ACHN (cell line): ENCODE measurements around the gene INSL4.

Source experiments
- DNase-seq: peaks from one replicate; pipeline ENCODE4 v3.0.0-alpha.2; 2015
- in situ Hi-C: cut with HindIII; loops from 2 replicates; pipeline ENCODE4 v1.10.0; 2017; ENCODE audit warnings: low sequenced_read_pairs, low pct_ligation_motif_present, low pct_unique_long_range_greater_than_20kb

Gene INSL4

DNA sequence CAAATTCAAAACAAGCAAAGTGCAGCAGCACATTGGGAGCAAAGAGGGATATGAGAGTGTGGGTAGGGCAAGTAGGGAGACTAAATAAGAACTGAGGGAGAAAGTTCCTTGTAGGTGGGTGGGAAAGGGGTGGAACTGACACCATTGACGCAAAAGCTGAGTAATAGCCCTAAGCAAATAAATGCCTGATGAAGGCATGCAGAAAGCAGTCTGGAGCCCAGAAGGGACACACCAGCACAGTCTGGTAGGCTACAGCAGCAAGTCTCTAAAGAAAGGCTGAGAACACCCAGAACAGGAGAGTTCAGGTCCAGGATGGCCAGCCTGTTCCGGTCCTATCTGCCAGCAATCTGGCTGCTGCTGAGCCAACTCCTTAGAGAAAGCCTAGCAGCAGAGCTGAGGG, at the start of gene INSL4:
Gene INSL4 (plus strand): TSS at position 208 of the 400 bp plus-strand sequence. CDS start 105 bp downstream, at position 313.
- DNase-seq: no peak
- in situ Hi-C loops: no loop called here

DNA sequence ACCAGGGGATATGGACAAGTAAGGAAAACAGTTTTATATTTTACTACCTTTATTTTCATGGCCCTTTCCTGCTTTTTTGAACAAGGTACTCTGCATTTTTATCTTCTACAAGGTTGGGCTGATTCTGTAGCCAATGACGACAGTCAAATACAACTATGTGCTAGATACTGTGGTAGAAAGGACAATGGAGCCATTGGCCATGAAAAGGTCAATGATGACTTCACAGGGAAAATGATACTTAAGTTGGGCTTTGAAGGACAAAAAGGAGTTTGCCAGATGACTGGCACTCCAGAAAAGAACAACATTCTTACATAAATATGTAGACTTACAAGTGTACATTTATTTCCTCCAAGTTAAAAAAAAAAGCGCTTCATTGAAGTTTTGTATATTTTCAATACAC, 46.4 kb upstream of the INSL4 start:
- no peak for DNase-seq
- in situ Hi-C loops: no loop called here

DNA sequence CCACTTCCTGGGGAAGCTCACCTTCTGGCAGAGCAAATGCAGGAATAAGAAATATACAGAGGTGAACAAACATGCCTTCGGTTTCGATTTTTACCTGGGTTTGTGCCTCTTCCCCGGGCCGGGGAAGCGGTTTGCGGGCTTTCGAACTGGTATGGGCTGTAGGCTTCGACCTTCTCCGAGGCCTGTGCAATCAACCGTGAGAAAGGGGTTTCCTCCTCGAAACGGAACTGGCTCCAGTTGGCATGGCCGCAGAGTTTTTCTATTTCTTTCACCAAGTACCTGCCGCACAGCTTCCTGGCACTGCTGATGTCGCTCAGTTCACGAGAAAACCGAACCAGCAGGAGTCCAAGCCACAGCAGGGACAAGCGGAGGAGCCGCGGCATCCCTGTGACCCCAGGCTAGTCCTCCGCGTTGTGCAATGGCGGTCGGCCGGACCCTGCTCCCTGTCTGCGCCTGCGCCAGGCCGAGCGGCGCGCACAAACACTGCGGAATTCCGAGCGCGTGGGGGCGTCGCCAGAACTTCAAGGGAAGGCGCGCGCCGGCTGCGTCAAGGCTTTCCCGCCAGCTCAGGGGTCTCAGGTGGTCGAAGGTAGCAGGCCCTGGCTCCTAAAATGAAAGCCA, 45.9 kb upstream of the INSL4 start, which contains the start of gene INSL6:
Gene INSL6 (minus strand): TSS at position 420 of the 621 bp plus-strand sequence. CDS start 37 bp downstream, at position 383.
- in situ Hi-C loops: no loop called here
- DNase-seq: no peak

DNA sequence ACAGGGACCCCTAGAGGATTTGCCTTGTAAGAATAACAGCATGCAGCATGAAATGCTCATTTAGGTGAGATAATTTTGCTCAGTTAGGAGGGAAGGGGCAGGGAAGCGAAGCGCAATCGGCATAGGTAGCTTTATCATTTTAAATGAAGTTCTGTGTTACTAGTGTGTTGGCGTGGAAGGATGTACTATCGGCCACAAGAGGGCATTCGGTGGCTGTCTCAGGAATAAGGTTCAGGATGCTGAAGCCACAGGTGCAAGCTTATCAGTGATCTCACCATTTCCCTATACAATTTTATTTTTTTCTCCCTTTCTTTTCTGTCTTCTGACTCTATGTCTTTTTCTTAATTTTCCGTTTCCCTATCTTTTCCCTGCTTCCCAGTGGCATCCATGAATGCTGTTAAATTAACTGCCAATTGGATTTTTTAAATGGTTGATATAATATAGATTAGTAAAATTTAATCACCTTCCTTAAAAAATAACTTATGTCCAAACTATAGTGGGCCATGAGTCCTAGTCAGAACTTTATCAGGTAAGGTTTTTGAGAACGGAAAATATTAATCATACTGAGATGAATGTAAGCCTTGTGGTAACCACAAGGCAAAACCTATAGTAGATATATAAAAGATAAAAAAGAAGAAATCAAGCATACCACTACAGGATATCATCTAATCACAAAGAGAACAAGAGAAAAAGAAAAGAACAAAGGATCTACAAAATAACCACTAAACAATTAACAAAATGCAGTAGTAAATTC, 44.6 kb upstream of the INSL4 start:
- in situ Hi-C loops: no loop called here
- DNase-seq: peak; percentile 66

DNA sequence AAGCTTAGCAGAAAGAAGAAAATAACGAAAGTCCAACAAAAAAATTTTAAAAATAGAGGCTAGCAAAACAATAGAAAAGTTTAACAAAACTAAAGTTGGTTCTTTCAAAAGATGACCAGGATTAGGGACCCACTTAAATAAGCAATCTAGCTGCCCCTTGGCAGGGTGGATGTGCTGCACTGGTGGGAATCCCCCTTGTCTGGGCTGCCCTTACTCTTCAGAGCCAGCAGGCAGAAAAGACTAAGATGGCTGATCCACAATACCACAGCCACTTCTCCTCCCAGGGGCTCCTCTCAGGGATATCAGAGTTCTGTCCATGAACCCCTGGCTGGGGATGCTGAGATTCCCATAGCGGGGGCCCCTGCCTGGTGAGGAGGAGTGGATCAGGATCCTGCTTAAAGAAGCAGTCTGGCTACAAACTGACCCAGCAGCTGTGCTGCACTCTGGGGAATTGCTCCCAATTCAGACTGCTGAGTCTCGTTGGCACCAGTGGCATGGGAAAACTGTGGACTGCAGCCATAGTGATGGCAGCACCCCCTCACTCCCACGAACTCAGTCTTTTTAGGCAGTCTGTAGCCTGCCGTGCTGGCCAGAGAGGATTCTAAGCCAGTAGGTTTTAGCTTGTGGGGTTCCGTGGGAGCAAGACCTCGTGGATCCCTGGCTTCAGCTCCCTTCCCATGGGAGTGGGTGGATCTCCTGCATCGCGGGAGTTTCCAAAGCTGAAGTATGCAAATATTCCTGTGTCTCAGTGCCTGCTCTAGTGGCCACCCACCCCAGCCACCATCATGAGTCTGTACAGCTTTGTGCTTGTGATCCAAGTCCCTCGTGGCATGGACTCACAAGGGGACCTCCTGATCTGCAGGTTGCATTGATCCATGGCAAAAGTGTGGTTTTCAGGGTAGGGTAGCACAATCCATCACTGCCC, 42.9 kb upstream of the INSL4 start:
- in situ Hi-C loops: no loop called here
- no peak for DNase-seq

DNA sequence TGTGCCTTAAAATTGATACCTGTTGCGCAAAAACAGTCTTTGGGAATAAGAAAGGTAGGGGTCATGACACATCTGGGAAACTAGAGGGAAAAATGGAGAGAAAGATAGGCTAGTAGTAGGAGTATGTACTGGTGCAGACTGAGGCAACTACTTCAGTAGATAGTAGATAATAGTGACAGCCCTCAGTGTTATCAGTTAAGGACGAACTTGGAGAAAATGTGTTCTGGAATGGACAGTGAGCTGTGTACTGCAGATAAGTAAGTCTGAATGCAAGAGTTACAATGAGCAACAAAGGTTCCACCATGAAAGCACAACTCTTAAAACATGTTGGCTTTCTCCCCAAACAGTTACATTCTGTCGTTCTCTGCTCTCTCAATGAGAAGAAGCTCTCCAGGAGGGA, 39.2 kb upstream of the INSL4 start:
- in situ Hi-C loops: no loop called here
- no peak for DNase-seq

DNA sequence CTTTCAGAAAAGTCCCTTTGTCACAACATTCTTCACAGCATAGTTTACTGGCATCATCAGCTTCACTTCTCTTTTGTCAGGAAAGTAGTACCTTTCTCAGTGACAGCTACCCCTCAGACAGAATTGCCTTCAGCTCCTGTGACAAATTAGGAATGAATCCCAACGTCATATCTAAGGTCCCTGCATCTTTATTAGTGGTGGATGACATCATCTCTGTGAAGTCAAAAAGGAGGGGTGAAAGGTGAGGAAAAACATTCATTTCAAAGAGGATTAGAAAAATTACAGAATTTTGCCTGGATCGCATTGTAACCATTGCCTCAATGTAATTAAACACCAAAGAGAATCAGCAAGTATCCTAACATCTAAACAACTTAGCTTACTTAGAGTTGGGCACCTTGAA, 37.9 kb upstream of the INSL4 start:
- in situ Hi-C loops: no loop called here
- no peak for DNase-seq

DNA sequence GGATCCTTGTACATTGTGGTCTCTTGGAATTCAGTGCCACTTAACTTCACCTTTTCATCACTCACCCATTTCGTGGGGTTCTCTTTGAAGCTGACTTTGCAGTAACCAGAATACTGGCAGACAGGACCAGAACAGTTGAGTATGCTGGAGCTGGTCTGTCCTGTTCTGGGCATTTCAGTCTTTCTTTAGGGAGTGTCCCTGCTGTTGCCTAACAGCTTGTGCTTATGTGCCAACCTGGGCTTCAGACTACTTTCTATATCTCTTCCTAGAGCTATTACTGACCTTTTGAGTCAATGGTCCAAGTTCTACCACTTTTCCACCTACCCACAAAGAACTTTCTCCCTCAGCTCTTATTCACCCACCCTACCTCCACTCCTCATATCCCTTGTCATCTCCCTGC, 35.8 kb upstream of the INSL4 start:
- no peak for DNase-seq
- in situ Hi-C loops: no loop called here

DNA sequence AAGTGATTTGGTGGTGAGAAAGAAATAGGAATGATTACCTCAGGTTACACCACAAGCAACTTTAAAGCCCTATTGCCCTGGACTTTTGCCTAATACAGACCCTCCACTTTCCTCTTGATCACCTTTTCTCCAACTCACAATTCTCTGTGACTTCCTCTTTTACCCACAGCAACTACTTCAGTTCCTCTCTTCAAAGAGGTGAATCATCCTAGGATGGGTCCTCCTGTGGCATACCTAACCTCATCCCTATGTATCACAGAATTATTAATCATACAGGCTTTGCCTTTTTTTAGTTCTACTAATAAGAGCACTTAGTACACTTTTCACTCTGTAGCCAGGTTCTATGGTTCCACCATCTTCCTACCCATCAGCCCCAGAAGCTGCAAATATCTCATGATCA, 26.1 kb upstream of the INSL4 start:
- no peak for DNase-seq
- in situ Hi-C loops: no loop called here

DNA sequence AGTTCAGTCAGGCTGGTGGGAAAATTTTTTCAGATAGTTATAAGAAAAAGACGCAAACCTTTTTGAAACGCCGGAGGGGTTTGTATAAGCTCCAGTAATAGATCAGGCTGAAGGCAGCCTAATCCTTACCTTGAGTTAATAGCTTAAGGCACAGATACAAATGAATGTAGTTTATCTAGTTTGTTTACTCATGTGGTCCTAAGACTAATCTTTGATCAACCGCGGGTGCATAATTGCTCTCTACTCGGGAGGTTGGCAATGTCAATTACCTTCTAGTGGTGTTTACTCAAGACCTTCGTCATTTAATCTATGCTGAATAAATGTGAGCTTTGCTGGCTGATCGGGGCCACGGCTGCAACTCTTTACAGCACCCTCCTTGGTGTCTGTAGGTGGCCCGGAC, 665 bp upstream of the INSL4 start:
- in situ Hi-C loops: no loop called here

DNA sequence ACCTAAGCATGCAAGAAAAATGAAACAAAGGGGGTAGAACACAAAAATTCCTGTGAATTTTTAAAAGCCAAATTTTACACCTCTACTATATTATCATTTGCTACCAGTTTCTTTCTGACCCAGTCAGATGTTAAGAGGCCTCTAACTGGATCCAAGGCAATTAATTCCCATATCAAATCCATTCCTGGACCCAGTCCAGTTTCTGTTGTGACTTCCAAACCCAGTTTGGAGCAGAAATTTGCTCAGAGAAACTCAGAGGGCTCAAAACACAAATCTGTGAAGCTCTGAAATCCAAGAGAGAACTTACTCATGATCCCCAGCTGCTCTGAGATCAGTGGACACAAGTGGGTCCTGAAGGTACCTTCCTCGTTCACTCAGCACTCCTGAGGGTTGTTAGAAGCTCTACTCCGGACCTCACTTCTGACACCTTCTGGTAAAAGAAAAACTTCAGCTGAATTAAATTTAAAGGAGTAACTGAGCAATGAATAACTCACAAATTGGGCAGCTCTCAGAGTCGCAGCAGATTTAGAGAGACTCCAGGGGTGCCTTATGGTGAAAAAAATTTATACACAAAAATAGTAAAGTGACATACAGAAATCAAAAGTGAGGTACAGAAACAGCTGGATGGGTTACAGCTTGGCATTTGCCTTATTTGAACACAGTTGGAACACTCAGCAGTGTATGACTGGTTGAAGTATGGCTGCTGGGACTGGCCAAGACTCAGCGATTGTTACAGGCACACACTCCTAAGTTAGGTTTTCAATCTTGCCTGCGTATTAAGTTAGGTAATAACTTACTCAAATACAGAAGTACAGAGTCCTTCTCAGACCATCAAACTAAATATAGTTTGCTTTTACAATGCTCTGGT, 32.4 kb downstream of the INSL4 start:
- peak; percentile 57 for DNase-seq
- in situ Hi-C loops: no loop called here

More for the DNA sequence above, 665 bp upstream of the INSL4 start:
- DNase-seq: no peak

DNA sequence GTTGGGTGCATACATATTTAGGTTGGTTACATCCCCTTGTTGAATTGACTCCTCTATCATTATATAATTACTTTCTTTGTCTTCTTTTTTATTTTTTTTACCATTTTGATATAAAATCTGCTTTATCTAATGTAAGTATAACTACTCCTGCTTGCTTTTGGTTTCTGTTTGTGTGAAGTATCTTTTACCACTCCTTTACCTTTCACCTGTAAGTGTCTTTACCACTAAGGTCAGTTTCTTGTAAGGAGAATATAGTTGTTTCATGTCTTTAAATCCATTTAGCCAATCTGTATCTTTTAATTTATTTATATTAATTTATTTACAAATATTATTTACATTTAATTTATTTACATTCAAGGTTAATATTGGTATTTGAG, 33.0 kb downstream of the INSL4 start:
- DNase-seq: no peak
- in situ Hi-C loops: no loop called here

DNA sequence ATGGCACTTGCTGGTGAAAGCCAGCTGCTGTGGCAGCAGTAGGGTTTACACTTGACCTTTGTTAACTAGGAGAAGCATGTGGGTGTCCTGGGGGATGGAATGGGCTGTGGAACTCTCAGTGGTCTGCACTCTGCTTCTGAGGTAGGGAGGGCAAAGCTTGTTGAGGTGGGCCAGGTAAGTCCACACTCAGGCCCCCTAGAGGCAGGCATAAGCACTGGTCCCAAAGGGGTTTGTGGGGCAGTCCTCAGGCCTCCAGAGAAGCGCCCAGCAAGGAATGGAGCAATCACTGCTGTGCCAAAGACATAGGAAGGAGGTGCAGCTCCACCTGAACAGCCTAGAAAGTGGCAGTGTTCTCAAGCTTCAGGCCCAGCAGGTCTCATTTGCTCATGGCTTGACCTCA, 34.7 kb downstream of the INSL4 start:
- in situ Hi-C loops: no loop called here
- no peak for DNase-seq

DNA sequence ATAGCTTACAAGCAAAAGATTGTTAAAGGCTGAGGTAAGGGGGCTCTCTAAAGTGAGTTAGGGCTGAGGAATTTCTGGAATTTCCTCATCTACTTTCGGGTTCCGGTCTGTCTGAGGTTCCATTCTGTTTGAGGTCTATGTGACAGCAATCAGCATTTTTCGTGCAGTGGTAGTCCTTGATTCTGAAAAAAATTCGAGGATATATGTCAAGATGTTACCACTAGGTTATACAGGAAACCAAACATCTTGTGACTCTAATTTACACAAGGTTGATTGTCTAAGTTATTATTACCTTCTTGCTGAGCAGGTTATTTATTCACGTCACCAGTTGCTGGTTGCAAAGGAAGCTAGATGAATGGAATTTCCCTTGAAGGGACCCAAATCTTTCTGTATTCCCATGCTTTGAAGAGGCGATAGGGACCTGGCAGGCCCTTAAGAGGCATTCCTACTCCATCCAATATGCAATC, 38.1 kb downstream of the INSL4 start:
- in situ Hi-C loops: no loop called here
- peak; percentile 83 for DNase-seq

DNA sequence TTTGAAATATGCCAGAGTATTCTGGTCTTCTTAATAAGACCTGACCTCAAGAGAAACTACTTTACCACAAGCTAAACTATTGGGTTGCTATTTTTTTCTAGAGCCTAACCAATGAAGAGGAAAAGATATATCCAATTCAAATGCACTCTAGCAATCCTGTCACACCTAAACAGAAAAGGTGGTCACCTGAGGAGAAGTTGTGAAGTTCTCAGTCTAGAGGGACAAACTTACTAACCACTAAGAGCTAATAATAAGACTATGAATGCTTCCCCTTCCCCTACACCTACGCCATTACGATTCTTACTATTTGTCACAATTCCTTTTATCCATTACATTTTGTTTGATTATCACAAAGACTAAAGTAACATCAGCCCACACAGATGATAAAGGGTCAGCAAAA, 43.6 kb downstream of the INSL4 start:
- in situ Hi-C loops: no loop called here
- DNase-seq: no peak

DNA sequence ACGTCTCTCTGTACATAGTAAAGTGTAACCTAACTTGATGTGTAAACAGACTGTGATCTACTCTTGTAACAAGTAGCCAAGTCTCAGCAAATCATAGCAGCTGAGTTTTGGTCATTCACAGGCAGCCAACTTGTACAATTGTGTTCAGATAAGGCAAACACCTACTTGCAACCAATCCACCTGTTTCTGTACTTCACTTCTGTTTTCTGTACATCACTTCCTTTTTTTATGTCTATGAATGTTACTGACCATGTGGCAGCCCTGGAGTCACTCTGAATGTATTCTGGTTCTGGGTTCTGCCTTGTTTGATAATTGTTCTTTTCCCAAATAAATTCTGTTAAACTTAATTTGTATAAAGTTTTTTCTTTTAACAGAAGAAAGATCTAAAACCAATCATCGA, 47.3 kb downstream of the INSL4 start:
- in situ Hi-C loops: no loop called here
- no peak for DNase-seq
